HT-29 (cell line): ENCODE measurements around the gene ARHGDIA. TPM values are rescaled to one million over a fixed set of nuclear protein-coding genes. Genes with fewer than 3 reads are reported as not detected.

Source experiments
- DNase-seq: peaks from one replicate; pipeline ENCODE4 v3.0.0-alpha.2; 2015; ENCODE audit warnings: low spot score
- total RNA-seq: library from RNA; depleted of rRNA; stranded (reverse); fragments of >200 nt; shearing (Covaris generic); gene quantifications from 2 replicates; pipeline ENCODE4 v1.2.3, GENCODE V29; 2014

The ARHGDIA gene
- total RNA-seq, 1 experiment from 2014 or later = 331 TPM

DNA sequence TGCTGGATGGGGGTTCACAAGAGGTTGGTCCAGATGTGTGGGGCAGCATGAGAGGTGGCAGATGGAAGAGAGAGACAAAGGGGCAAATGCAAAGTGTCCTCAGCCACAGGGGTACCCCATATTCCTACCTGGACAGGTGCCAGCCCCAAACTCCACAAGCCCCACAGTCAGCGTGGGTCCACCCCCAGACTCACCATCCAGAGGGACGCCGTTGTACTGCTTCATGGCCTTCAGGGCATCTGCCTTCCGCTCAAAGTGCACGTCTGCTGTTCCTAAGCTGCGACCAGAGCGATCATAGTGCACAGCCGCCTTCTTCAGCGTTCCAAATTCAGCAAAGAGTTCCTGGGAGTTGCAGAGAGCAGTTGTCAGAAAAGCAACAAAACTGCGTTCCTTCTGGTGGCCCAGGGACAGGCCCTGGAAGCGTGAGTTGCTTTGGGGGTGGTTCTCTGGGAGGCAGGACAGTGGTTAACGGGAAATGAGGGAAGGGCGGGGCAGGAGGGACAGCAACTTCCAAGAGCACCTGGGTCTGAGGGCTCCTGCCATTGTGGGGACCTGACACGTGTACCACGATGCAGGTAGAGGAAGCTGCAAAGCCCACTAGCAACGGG, 18.0 kb upstream of the ARHGDIA start:
- DNase-seq = no peak

DNA sequence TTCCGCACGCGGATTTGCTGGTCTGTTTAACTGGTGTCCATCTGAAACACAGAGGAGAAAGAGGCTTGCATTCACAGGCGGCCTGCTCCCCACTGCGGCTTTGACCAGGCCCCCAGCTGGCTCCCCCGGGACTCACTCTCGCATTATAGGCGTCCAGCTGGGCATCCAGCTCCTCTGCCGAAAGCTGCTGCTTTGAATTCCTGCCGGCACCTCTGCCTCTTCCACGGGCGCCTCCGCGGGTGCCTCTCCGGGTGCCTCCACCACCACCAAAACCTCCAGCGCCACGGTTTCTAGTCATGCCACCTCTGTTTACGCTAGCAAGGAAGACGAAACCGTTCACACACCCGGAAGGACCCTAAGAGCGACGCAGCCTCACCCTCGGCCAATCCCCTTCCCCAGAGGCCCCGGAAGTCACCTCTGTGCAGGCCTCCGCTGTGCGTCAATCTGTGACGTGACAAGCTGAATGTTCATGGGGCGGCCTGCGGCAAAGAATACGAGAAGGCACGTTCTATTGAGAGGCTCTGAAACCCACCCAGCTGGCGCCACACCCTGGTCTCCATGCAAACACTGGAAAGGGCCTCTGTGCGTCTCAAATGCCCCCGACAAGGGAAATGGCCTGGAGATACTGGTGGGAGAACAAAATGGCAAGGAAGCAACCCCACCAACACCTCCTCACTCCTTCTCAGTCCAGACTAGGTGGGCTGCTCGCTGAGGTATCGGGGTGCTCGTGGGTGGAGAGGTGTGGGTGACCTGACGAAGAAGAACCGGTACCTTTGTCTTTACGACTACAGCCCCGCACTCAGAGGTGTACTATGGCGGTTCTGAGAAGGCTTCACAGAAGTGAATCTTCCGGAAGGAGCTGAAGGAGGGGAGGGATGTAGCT, 17.2 kb upstream of the ARHGDIA start:
- no peak for DNase-seq

DNA sequence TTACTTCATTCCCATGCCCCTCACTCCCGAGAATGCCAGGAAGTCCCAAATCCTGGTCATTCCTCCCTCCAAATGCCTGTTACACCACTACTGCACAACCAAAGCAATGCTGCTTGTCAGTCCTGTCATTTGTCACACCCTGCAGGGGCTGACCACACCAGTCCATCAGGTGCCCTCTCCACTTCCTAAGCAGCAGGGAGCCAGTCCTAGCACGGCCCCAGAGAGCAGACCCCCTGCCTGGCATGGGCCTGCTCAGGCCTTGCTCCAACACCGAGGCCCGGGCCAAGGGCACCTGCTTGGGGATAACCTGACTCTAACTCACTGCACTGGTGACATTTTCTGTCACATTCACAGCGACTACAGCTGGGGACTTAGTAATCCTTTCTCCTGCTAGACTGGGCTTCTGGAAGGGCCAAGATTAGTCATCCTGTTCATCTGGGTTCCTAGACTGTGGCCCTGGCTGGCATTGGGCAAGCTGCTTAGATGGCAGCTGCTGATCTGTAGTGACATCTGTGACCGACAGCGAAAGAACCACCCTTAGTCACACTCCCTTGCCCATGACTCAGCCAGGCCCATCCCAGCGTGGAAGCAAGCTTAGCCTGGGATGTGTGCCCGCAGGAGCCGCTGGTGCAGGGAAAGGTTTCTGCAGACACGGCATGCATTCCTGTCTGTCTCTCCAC, 14.9 kb upstream of the ARHGDIA start:
- peak; percentile 38 for DNase-seq

DNA sequence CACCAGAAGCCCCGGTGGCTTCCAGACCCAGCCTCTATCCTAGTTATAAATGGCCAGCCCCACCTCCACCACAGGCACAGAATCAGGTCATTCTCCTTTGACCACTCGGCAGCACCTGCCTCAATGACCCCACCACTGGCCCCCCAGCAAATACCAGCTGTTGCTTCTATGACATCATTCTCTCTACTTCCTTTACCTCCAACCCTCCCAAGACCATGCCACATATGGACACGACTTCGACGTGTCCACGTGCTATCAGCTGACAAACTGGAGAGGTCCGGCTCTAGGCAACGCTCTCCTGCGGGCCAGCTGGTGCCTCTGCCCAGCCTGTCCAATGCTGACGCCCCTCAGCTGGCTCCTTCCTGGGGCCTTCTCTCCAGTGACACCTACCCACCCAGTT, 14.3 kb upstream of the ARHGDIA start:
- DNase-seq = no peak

DNA sequence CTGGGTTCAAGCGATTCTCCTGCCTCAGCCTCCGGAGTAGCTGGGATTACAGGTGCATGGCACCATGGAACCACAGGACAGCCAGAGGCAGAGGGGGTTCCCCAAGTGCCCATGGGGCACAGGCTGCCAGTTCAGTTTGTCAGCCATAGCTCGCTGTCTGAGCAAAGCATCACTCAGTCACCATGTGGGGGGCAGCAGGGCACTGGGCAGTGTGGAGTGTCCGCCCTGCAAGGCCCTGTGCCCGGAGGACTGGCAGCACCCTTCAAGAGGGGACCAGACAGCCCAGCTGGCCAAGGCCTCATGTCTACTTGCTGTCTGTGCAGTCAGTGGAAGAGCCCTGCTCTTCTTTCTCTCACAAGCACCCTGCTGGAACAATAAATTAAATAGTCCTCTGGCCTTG, 13.8 kb upstream of the ARHGDIA start:
- DNase-seq = no peak

DNA sequence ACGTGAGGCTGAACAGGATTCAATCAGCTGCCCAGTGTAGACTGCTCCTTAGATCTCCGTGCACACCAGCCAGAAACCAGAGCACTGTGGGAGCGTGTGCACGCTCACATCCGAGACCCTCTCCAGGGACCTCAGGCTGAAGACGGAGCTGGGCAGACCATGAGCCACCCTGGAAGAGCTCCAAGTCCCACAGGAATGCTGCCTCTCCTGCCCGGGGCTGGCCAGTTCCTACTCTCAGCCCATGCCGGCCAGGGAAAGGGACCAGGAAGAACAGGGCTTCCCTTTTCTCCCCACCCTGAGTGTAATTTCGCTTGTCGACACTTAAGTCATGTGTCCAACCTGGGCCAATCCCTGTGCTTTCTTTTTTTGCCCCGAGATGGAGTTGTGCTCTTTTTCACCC, 13.4 kb upstream of the ARHGDIA start:
- DNase-seq = no peak

DNA sequence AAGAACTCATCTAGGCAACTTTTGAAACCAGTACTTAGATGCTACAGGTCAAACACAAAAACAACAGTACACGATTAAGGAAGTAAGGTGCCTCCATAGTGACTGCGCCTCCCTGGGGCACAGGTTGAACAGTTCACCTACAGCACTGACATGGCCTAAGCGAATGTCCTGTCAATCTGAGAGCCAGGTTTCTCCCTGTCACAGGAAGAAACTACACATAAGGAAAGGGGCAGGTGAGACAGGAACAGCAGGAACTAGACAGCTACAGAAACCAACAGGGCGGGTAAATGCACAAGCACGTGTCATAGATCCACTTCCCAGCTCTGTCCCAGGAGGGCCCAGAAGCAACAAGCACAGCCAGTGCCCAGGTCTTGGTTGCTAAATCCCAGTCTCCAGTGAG, 8.0 kb upstream of the ARHGDIA start:
- DNase-seq = no peak

DNA sequence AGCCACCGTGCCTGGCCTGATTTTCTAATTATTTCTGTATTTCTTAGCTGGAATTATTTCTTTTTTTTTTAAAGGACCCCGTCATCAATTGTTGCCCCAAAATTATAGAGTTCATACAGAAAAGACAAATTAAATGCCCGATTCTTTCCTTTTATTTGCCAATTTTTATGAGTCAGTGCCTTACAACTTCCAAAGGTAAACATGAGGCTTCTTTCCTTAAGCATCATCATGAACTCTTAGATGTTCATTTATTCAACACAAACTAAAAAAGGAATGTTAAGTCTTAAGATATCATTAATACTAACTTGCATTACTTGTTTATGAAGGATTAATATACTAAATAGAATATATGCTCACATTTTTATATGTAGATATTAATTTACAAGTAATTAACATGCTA, 7.2 kb upstream of the ARHGDIA start:
- no peak for DNase-seq

DNA sequence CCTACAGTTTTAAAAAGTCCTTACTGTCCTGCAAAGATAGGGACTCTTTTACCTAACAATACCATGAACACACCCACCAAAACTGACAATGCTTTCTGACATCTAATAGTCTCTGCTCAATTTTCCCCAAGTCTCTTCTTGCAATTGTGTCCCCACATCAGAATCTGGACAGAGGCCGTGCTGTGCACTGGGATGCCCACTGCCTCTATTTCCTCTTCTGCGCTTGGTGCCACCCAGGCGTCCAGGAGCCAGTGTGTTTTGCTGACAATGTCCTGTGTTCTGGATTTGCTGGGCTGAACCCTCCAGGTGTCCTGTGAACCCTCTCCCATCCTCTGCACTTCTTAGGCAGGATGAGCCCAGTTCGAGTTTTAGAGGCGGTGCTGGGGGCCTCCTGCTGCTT, 6.4 kb upstream of the ARHGDIA start:
- DNase-seq = no peak

DNA sequence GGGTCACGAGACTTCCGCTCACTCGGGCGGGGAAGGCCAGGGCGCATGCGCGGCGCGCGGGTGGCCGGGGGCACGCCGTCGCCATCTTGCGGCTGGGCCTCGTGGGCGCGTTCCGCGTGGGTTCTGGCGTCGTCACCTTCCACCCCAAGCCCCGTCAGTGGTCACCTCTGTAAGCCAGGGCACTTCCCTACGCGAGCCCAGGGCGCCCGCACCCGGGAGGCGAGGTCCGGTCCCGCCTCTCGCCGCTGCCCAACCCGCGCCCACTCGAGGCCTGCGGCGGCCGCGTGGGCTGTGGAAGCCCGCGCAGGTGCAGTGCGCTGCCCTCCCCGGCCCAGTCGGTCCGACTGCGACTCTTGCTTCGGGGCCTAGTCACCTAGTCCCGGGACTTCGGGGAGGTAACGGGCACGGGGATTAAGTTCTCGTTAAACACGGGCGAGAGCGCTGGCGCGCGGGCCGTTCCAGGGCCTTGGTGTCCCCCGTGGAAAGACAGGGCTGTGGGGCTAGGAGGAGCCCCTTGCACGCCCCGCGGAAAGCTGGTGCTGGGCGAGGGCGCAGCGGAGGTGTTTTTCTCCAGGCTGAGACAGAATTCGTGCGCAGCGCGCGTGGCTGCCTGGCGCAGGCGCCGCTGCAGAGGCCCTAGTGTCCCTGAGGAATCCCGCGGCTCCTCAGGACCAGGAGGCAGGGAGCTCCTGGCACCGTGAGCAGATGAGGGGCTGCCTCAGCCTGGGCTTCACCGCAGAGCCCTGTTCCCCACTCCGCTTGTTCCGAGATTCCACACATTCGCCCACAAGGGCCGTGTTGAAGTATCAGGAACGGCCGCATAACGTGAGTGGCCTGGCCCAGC, 472 bp upstream of the ARHGDIA start:
- DNase-seq = peak; percentile 86

DNA sequence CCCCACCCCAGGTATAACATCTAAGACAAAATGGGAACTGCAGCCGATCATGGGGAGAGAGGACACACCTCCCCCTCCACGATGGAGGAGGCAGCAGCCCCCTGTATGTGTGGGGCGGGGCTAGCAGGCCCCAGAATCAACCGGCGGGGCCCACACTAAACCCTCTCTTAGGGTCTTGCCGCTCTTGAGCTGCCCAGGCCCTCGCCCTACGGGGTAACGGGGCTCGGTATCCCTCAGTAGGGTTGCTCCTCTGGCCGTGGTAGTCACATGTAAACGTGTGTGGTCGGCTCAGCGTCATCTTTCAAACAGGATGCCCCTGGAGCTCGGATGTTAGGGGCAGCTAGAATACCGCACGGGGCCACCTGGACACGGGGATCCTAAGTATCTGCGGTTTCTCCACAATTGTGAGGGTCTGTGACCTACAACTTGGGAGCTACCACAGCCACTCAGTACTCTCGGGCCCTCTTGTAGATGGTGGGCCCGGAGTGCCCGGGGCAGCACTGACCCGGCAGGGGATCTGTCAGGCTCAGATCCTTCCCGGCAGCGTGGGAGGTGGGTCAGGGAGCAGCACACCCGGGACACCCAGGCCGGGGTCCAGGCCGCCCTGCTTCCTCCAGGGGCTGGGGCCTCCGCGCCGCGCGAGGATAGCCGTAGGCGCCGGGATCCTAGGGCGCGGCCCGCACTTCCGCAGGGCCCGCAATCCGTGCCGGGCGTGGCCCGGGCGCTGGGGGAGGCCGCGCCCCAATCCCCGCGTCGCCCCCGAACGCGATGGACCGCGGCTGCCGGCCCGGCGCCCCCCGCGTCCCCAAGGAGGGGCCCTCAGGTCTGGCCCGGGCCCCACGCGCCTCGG, 781 bp downstream of the ARHGDIA start:
- peak; percentile 58 for DNase-seq

DNA sequence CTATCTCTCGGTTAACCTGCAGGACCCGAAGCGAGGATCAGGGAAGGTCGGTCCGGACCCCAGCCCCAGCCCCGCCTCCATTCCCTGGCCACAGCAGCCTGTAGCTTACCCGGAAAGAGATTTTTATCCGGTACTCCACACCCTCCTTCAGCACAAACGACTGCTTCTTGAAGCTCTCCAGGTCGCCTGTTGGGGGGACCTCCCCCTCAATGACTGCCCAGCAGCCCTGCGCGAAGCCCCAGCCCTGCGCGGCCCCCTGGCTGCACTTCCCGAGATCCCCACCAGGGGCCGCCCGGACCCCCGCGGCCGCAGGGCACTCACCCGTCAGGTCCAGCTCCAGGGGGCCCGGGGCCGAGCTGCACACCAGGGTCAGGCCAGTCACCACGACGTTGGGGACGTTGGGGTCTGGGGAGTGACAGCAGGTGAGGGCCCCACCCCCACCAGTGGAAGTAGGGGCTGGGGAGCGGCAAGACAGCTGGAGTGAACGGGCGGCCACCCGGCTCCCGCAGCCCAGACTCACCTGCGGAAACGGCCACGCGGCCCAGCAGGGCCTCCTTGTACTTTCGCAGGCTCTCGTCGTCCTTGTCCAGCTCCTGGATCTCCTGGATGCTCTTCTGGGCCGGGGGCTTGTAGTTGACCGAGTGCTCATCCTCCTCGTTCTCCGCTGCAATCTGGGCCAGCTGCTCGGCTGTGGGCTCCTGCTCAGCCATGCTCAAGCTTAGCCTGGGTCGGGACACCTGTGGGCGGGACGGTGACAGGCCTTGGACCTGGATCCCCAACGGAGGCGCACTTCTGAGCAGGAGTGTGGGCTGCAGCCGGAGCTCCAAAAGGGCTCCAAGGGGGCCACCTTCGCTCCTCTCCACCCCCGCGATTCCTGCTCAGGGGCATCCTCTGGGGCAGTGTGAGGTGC, 1.7 kb downstream of the ARHGDIA start:
- peak; percentile 57 for DNase-seq

DNA sequence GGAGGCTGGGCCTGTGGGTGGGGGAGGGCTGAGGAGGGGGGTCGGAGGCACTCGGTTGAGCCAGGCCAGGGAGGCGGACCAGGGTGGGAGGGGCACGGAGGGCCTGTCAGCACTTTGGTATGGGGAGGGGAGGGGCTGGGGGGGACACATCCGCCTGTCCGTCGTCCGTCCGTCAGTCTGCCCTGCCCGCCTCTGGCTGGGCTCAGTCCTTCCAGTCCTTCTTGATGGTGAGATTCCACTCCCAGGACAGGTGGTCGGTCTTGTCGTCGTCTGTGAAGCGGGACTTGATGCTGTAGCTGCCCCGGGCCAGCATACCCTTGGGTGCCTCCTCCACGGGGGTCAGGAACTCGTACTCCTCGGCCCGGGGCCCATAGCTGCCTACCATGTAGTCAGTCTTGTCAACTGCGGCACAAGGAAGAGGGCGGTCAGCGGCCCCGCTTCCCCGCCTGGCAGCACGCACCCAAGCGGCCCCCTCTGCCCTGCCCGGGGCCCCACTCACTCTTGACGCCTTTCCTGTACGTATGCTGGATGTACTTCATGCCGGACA, 2.4 kb downstream of the ARHGDIA start:
- peak; percentile 65 for DNase-seq

DNA sequence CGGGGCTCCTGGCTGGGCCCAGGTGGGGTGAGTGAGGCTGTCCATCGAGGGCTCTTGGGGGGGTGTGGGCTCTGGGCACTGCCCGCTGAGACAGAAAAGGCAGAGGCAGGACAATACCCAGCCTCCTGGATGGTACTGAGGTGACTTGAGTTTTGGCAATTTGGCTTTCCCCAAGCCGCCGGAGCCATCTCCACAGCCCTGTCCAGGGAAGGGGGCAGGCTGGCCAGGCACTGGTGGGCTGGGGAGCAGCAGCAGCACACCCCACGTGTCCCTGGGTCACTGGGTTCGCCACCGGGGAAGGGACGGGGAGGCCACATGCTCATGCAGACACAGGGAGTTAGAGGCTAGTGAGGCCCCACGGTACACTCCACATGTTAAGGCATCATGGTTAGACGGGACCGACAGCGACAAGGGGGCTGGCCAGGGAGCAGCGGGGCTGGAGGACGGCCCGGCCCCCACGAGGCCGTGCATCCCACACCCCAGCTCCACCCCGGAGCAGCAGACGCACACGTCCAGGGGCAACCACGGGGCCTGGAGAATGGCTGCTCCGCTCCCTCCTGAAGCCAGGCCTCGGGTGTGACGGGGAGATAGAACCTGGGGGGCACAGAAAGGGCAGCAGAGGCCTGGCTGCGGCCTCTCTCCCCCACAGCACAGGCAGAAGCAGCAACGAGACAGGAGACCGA, 3.0 kb downstream of the ARHGDIA start:
- DNase-seq = peak; percentile 40

DNA sequence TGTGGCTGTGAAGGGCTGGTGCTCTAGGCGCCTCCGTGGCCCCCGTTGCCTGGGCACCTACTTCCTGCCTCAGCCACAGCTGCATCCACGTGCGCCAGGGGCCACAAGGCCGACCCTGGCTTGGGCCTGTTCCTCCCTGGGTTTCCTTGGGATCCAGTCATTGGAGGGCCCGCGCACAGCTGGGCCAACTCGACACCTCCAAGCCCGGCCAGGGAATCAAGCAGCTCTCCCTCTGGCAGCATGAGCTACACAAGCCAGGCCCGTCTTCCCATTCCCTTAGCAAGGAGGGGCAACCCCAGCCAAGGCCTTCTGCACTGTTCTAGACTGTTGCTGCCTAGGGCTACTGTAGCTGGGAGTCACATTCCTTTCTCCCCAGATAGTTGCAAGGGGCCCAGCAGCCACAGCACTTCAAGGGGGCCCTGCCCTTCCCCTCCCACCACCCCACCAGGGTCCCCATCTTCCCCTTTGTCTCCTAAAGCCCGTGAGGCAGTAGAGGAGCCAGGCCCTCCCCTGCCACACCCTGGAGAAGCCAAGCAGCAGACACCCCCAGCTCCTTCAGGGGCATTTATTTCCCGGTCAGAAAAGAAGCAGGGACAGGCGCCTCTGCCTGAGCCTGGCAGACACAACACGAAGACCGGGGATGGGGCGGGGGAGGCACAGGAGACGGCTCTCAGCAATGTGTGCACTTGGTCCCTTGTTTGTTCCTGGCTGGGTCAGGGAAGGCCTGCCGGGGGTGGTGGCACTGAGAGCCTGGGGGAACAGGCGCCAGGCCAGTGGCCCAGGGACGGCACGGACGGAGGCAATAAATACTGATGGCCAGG, 3.8 kb downstream of the ARHGDIA start:
- DNase-seq = peak; percentile 73

DNA sequence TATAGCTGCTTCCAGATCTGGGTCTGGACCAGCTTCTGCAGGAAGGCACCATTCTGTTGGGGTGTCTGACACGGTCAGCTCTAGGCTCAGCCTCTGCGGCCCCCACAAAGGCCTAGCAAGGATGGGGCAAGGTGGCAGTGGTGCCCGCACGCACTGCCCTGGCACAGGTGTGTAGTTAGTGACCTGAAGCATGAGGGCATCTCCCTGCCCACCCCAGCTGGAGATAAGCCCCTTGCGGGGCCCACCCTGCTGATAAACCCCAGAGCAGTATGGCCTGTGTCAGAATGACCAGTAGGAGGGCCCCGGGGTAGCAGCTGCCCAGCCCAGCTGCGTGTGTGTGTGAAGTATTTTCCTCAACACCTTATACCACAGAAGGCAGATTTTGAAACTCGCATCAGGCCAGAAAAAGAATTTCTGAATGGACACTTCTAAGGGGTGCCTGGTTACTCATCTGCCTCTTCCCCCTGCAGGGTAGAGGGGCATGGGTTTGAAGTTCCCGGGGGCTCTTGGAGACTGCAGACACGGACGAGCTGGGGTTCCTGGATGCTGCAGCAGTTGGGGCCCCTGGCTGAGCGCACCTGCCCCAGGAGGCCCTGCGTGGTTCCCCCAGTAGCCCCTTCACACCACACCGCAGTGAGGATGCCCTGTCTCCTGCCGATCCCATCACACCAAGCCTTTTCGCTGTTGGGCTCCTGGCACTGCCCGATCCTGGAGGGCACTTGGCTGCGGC, 4.5 kb downstream of the ARHGDIA start:
- peak; percentile 30 for DNase-seq
